ENCODE results near the gene NOS1.

NOS1 gene

DNA sequence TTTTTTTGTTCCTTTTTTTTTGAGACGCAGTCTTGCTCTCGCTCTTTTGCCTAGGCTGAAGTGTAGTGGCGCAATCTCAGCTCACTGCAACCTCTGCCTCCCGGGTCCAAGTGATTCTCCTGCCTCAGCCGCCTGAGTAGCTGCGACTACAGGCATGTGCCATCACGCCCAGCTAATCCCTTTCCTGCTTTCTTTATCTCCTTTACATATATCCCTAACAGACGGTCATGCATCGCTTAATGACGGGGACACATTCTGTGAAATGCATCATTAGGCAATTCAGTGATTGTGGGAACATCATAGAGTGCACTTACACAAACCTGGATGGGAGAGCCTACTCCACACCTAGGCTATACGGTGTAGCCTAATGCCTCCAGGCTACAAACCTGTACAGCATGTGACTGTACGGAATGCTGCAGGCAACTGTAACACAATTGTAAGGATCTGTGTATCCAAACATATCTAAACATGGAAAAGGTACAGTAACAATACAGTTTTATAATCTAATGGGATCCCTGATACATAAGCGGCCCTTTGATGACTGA, 32.8 kb downstream of the NOS1 start:
- no peak for DNase-seq

DNA sequence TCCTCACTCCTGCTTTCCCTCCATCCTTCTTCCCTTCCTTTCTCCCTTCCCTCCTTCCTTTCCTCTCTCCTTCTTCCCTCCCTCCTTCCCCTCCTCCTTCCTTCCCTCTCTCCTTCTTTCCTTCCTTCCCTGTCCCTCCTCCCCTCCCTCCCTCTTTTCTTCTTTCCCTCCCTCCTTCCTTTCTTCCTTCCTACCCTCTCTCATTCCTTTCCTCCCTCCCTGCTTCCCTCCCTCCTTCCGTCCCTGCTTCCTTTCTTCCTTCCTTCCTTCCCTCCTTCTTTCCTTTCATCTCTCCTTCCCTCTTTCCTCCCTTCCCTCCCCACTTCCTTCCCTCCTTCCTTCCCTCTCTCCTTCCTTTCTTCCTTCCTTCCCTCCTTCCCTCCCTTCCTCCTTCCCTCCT, 39.0 kb downstream of the NOS1 start:
- DNase-seq = no peak

DNA sequence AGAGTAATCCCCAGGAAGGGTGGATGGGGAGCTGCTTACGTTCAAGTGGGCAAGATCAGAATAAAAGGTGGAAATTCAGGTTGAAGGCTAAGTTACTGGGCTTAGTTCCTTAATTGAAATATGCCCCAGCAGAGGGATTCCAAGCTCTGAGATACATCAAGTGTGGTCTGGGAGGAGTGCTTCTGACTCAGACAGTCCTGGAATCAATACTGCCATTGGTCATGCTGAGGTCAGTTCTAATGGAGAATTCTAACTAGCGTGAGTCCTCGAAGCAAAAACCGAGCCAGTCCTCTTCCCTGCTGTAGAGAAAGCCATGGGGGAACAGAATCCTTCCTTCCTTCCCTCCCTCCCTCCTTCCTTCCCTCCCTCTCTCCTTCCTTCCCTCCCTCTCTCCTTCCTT, 39.9 kb downstream of the NOS1 start:
- DNase-seq = no peak

DNA sequence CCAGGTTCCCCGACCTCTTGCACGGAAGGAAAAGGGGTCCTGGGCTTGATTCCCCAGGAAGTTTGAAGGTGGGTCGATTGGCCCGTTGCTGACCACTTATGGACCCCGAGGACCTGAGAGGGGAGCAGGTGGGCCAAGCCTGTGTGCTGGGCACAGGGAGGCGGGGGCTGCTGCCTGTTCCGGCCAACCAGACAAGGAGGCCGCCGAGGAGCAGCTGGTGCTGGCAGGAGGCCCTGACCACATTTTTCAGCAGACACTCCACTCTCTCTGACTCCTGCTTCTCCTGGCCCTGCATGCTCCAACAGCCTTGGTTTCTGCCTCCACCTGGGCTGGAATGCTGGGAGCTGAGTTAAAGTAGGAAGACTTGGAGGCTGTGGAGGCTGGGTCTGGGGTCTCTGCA, 42.8 kb downstream of the NOS1 start:
- no peak for DNase-seq

DNA sequence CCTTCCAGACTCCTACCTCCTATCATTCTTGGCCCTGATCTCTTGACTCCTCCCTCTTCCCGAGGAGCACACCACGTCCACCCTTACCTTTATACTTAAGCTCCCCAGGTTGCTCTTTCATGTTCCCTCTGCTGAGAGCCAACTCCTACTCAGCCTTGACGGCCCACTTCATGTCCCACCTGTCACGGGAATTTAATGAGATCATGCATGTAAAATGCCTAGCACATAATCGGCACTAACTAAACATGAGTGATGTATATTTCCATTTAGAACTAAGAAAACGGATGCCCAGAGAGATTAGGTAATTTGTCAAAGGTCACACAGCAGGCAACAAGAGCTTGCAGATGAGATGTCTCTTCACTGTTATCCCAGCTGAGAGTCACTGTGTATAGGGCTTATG, 45.1 kb downstream of the NOS1 start:
- no peak for DNase-seq

DNA sequence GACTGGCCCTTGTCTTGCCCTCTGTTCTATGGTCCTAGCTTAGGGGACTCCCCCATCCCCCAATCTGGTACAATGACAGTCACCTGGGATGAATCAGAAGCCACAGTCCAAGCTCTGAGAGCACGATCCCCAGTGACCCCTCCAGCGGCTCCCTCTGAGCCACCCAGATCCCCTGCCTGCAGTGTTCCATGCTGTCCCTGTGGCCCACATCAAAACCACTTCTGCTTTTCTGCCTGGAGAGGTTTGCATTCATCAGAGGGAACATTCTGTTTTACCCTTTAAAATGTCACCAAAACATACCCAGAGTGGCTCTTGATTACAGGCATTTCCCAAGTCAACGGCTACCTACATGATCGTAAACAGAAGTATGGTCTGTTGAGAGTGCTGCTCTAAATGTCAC, 47.5 kb downstream of the NOS1 start:
- DNase-seq = no peak

DNA sequence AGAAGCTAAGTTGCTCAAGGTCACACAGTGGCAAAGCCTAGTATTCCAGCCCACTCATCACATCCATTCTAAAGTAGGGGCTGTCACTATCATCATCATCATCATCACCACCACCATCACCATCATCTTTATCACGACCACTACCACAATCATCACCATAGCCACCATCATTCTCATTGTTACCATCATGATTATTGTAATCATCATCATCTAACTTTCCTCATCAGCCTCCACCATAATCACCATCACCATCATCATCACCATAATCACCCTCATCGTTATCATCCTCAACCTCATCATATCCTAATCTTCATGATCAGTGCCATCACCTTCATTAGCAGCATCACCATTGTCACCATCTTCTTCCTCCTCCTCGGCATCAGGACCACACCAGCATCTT, 48.7 kb downstream of the NOS1 start:
- DNase-seq = no peak

DNA sequence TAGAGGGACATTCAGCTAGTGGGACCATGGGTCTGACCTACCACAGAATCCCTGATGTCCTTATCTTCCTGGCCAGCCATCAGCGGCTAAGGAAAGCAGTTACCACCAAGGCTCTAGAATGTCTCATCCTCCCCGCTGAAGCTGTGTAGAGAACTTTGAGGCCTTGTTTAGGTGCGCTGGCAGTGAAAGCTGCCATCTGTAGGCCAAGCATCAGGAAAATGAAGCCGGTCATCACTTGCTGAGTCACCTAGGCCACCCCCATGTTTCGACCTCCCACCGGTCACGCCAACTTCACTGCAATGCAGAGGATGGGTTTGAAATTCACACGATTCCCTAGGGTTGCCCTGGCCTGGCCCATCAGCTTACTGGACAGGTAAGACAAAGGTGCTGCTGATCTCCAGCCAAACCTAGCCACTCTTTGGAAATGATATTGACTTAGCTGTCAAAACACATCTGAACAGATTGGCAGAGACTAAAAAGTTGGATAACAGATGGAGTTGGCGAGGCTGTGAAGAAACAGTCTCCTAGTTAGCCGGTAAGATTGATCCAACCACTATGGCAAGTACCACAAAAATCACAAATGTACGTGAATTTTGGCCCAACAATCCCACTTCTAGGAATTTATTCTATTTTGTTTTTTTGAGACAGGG, 52.0 kb downstream of the NOS1 start:
- no peak for DNase-seq

DNA sequence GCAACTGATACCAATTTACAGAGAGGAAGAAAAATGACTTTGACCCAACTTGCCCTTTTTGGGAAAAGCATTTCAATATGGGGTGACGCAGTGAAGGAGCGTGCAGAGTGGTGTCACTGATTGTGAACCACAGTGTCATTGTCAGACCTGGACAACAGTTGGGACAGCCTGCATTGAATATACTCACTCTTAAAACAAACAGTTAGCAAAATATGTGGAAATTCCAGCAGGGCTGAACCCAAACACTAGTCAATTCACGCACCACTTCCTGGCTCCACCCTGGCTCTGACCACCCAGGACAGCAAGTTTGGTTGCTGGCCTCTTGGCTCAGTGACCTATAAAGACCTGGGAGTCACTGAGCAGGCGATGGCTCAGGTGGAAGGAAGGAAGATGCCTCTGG, 61.3 kb downstream of the NOS1 start:
- DNase-seq = no peak

DNA sequence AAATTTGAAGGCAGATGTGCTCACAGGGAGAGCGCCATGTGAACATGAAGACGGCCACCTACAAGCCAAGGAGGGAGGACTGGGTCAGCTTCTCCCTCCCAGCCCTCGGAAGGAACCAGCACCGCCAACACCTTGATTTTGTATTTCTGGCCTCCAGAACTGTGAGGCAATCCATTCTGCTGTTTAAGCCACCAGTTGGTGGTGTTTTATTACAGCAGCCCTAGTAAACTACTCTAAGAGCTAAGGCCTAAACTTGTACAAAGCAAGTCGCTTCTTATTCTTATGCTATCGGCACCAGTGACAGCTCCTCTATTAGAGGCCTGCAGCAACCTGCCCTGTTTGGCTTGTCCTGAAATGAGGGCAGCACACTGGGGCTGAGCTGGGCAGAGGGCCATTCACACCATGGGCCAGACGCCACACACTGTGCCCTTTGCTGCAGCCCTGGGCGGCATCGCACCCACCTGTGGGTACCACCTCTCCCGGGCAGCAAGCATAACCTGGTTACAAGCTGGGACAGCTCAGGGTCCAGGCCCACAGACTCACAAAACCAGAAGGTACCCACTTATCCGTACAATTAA, 62.7 kb downstream of the NOS1 start:
- no peak for DNase-seq

DNA sequence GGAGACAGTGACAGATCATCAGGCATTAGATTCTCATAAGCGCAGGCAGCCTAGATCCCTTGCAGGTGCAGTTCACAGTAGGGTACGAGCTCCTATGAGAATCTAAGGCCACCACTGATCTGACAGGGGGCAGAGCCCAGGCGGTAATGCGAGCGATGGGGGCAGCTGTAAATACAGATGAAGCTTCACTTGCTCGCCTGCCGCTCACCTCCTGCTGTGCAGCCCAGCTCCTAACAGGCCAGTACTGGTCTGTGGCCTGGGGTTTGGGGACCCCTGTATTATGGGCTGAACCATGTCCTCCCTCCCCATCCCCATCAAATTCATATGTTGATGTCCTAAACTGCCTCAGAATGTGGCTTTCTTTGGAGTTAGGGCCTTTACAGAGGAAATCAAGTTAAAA, 63.2 kb downstream of the NOS1 start:
- no peak for DNase-seq

DNA sequence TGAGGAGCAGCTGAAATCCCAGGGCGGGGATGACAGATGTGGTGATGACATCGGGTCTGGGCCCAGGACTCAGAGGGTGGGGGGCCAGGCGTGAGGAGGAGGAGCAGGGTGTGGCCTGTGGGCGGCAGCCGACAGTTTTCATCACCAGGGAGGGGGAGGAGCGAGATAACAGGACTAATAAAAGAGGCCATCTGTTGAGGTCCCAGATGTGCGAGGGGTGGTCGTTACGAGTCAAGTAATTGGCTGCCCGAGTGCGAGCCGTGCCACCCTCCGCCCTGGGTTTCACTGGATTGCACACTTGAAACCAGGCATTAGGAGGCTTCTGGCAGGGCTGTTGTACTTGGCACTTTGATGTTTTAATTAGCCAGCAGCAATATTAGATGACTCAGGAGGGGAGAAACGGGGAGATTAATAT, 67.2 kb downstream of the NOS1 start:
- DNase-seq = no peak

DNA sequence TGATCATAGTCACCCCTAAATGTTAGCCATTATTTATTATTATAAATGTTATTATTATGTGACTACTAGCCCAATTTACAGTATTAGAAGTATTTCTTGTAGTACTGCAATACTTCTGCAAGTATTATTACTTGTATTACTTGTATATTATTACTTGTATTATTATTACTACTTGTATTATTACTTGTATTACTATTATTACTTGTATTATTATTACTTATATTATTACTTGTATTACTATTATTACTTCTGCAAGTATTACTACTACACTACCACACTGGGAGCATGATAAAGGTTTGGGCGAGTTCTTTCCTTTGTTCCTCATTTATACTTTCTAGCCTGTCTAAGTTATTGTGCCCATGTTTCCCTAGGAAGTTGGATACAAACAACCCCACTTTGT, 67.9 kb downstream of the NOS1 start:
- no peak for DNase-seq

DNA sequence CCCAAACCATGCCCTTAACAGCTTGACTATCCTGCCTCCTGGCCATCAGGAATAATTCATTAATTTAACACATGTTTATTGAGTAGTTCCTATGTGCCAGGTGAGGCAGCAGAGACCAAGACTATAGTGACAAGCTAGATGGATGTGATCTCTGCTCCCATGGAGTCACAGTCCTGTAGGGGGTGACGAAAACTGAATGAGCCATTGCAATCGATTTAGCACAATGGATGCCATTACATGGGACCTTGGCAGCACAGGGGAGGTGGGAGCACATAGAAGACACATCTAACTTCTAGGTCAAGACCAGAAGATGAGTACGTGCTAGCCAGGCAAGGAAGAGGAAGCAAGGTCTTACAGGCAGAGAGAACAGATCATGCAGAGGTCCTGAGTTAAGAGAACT, 68.7 kb downstream of the NOS1 start:
- no peak for DNase-seq

DNA sequence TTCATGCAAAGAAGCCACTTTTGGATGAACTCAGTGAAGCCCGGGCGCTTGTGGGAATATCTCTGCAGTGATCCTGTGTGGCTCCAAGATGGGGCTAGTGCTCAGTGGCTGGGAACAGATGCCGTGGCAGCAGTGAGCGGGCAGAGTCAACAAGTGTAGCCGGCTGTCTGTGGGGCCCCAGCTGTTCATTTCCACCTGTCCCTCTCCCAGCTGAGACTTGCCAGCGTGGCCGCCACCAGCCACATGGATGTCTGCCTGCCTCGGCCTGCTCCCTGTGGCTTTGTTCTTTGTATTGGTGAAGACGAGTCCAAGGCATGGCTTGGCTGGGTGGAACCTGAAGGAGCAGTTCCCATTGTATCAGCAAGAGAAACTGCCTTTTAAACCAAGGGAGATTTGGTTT, 77.3 kb downstream of the NOS1 start:
- DNase-seq = no peak

DNA sequence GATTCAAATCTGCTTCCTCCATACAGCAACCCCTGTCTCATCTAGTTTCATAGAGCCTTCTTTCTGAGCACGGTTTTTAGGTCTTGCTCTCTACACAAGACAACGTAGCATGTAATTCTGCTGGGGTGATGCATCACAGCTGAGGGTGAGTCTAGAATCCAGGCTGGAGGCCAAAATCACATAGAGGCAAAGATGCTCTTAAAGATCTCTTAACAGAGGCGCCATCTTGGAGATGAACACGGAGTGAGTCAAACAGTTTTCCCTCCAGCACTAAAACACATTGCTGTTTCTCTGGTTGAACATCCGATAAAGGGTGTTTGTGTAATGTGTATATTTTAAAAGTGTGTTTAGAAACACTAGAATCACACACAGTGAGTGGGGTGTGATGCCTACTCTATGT, 78.9 kb downstream of the NOS1 start:
- DNase-seq = no peak

DNA sequence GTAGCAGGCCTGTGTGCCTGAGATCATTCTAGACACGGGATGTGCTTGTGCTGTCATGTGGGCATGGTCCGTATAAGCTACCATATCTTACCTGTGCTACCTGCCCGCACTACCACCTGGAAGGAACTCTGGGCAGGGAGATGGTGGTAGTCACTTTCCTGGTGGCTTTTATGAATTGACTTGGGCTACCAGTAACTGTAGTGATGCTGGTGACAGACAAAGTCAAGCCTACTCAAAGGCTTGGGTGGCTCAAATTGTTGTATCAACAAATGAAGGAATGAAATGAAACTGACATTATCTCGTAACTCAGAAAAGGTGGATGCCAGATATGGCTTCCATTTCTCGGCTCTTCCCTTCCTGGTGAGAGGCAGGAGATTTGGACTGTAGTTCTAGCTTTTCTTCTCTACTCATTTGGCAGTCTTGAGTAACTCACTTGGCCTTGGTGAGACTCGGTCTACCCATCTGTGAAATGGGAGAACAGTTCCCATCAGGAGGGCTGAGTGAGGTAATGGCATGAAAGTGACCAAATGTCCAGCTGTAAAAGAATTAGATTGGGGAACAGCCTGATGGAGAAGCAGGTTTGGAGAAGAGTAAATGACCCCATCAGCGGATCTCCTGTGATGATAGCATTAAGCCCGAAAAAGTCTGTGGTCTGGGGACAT, 81.3 kb downstream of the NOS1 start:
- DNase-seq = no peak

DNA sequence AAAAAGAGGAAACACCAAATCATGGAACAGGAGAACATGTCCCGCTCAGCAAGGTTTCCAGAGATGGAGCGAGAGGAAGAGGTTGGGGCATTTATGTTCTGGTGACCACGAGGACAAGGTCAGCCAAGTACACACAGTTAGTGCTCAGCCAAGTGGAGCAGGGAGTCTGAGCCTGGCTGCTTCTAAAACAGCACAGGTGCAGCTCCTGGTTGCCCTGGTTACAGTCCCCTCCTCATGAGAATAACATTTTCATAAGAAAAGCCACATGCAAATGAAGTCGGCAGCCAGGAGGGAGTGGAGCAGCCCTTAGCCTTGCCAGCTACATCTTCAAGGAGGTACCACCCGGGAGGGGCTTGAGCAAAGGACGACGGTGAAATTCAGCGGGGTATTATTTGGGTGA, 81.8 kb downstream of the NOS1 start:
- no peak for DNase-seq

DNA sequence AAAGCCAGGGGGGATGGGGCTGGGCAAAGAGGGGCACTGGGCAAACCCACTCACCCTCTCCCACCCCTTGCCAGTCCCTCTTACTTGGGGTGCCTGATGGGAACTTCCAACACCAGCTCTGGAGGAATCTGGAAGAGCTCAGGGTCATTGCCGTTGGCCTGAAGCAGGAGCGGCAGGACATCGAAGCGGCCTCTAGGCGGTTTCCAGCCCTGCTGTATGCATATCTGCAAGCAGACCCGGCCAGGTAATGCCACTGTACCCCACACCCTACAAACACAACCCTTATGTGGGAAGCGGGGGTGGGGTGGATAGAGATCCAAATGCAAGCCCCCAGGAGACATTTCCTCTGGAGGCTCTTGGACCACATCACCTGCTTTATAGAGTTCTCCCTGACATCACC, 83.6 kb downstream of the NOS1 start:
- DNase-seq = no peak

DNA sequence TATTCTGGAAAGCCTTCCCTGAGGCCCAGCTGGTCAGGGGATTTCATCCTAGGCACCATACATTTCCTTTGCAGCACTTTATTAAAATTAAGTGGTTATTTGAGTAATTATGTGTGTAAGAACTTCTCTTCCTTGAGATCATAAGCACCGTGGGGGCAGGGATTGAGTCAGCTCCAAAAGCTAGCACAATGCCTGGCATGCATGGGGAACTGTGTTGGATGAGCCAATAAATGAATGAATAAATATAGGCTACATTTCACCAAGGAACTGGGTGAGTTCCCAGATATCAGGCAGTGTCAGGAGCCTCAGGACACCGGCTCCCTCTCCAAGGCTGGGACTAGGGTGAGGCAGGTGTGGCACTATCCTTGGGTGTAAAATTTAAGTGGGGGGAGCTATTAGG, 88.3 kb downstream of the NOS1 start:
- no peak for DNase-seq

DNA sequence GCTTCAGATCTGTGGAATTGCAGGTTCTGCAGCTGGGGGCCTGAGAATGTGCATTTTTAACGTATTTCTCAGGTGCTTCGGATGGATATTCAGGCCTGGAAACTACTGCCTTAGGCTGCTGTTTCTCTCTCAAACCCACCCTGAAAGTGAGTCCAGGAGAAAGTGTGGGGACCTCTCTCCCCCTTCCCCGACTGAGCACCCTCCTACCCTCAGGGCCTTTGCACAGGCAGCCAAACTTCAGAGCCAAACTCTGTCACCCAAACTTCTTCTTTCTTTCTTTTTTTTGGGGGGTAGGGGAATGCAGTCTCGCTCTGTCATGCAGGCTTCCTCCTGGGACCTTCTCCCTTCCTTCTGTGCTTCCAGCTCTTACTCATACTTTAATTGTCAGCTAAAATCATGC, 88.7 kb downstream of the NOS1 start:
- no peak for DNase-seq

DNA sequence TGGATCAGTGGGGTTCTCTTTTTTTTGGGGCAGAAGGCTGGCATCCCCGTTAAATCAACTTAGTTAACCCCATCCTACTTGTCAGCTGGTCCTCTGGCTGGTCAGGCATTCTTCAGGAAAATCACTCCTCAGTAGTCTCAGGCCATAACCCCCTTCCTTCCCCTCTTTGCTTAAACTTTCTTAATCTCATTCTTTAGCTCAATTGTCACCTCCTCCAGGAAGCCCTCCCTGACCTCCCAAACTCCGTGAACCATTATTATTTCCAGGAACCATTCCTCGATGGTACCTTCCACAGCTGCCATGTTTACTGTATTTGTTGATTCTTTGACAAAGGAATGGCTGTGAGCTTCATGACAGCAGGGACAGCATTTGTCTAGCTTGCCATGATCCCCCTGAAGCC, 98.7 kb downstream of the NOS1 start:
- DNase-seq = no peak

DNA sequence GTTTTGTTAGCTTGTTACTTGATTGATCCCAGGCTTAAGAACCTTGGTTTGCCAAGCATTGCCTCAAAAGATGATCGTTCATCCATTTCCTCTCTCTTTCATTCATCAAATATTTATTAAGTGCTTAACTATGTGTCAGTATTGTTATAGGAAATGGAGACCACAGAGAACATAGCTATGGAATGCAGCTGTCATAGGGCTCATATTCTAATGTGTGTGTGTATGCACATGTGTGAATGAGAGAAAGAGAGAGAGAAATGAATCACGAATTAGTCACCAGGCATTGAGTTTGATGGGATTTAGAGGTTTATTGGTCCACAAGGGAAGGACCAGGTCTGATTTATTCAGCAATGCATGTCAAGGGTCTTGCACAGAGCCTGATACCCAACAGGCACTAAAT, 100.2 kb downstream of the NOS1 start:
- DNase-seq = no peak

DNA sequence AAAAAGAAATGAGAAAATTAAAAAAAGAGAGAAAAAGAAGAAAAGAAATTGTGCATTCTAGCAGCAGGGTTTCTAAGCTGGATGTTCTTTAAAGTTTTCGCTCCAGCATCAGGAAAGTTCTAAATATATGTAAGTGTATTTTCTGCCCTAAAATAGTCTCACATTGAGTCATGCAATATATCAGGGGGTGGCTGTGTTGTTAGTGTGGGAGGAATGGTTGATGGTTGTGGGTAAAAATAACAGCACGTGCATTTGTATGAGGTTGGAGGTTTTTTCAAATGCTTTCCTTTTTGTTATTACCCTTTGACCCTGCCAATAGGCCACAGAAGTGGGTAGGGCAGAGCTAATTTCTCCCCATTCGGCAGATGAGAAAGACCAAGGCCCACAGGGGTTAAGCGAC, 106.0 kb downstream of the NOS1 start:
- DNase-seq = no peak

DNA sequence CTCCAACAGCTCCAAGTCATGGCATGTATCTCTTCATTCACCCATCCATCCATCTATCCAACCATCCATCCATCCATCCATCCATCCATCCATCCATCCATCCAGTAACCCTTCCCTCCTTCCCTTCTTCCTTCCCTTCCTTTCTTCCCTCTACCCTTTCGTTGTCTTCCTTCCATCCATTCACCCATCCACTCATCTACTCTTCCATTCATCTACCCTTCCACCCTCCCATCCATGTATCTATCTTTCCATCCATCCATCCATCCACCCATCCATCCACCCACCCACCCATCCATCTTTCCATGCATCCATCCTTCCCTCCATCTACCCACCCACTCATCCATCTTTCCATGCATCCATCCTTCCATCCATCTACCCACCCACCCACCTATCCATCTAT, 117.9 kb downstream of the NOS1 start:
- no peak for DNase-seq

Measured in activated naive CD4-positive, alpha-beta T cell treated with anti-CD3 and anti-CD28 coated beads, Interleukin-2, amount 50 U/mL, for 16 hours (primary cell).